ENCODE results near the gene LRRTM2. TPM values are rescaled to one million over a fixed set of nuclear protein-coding genes. Genes with fewer than 3 reads are reported as not detected.

The LRRTM2 gene
- total RNA-seq, 4 donors from 2014 or later = under 0.01 to 0.87 (median 0.31) TPM

- WGBS, 2 donors (ENCODE audit: low coverage in 1 of 2) = 64 to 69% methylated on average over 6 of the region's 6 CpGs
- Histone ChIP-seq H3K27me3 (no peaks in the 10 kb centered on the region), H3K9me3 (no peaks in the 10 kb centered on the region), H3K36me3 (peaks cover 0 to 42% of the 10 kb centered on the region in 2 donors), H3K27ac (peak overlapping the region in 2 of 4 donors; percentile 16 to 31), H3K4me3 (no peak overlapping the region), H3K4me1 (peaks cover 0 to 18% (median 0%) of the 10 kb centered on the region in 3 donors)
- TF ChIP-seq POLR2AphosphoS5 (IDR thresholded peaks at IDR 0.05) = no peak
- no peak for TF ChIP-seq EP300 (IDR thresholded peaks at IDR 0.05)
- TF ChIP-seq CTCF (IDR thresholded peaks at IDR 0.05) = no peak
- no peak for TF ChIP-seq POLR2A (IDR thresholded peaks at IDR 0.05)
- ATAC-seq = no peak
Measured at GRCh38 chr5:138900281-138900965, 25.3 kb upstream of the LRRTM2 start.

- 100% methylated on average over 2 of the region's 2 CpGs; no CpG with 5 or more reads in 1 of the 2 donors for WGBS, 2 donors (ENCODE audit: low coverage in 1 of 2)
- Histone ChIP-seq H3K27me3 (no peaks in the 10 kb centered on the region), H3K9me3 (no peaks in the 10 kb centered on the region), H3K4me3 (no peak overlapping the region), H3K27ac (no peak overlapping the region), H3K4me1 (peaks cover 0 to 18% (median 0%) of the 10 kb centered on the region in 3 donors), H3K36me3 (peaks cover 0 to 31% of the 10 kb centered on the region in 2 donors)
- ATAC-seq = no peak
- TF ChIP-seq EP300 (IDR thresholded peaks at IDR 0.05) (no peak), CTCF (IDR thresholded peaks at IDR 0.05) (no peak), POLR2AphosphoS5 (IDR thresholded peaks at IDR 0.05) (no peak), POLR2A (IDR thresholded peaks at IDR 0.05) (no peak)
Measured at GRCh38 chr5:138898742-138899141, 23.6 kb upstream of the LRRTM2 start.

- WGBS, 2 donors (ENCODE audit: low coverage in 1 of 2) = 94 to 100% methylated on average over 1 of the region's 1 CpG
- Histone ChIP-seq H3K4me3 (no peak overlapping the region), H3K9me3 (no peaks in the 10 kb centered on the region), H3K36me3 (peaks cover 0 to 33% of the 10 kb centered on the region in 2 donors), H3K27me3 (no peaks in the 10 kb centered on the region), H3K27ac (no peak overlapping the region), H3K4me1 (peaks cover 0 to 15% (median 0%) of the 10 kb centered on the region in 3 donors)
- TF ChIP-seq POLR2AphosphoS5 (IDR thresholded peaks at IDR 0.05) (no peak), POLR2A (IDR thresholded peaks at IDR 0.05) (no peak), EP300 (IDR thresholded peaks at IDR 0.05) (no peak), CTCF (IDR thresholded peaks at IDR 0.05) (no peak)
- no peak for ATAC-seq
Measured at GRCh38 chr5:138898299-138898698, 23.2 kb upstream of the LRRTM2 start.

GRCh38 chr5:138895918-138896317 is 20.8 kb upstream of the LRRTM2 start:
- Histone ChIP-seq H3K36me3 (peaks cover 0 to 40% of the 10 kb centered on the region in 2 donors), H3K4me1 (peaks cover 0 to 4% (median 0%) of the 10 kb centered on the region in 3 donors), H3K9me3 (no peaks in the 10 kb centered on the region), H3K27me3 (no peaks in the 10 kb centered on the region), H3K4me3 (no peak overlapping the region), H3K27ac (no peak overlapping the region)
- no peak for TF ChIP-seq POLR2AphosphoS5 (IDR thresholded peaks at IDR 0.05)
- TF ChIP-seq CTCF (IDR thresholded peaks at IDR 0.05) = no peak
- TF ChIP-seq EP300 (IDR thresholded peaks at IDR 0.05) = no peak
- ATAC-seq = no peak
- 100% methylated on average over 1 of the region's 1 CpG for WGBS, 2 donors (ENCODE audit: low coverage in 1 of 2)

GRCh38 chr5:138890644-138891043 is 15.5 kb upstream of the LRRTM2 start:
- Histone ChIP-seq H3K4me3 (no peak overlapping the region), H3K27me3 (no peaks in the 10 kb centered on the region), H3K9me3 (peaks cover 0 to 13% (median 0%) of the 10 kb centered on the region in 3 donors), H3K27ac (no peak overlapping the region), H3K36me3 (peaks cover 13 to 66% of the 10 kb centered on the region in 2 donors), H3K4me1 (no peaks in the 10 kb centered on the region)
- no peak for ATAC-seq
- TF ChIP-seq CTCF (IDR thresholded peaks at IDR 0.05) = no peak
- TF ChIP-seq POLR2AphosphoS5 (IDR thresholded peaks at IDR 0.05) = no peak
- no peak for TF ChIP-seq EP300 (IDR thresholded peaks at IDR 0.05)
- no peak for TF ChIP-seq POLR2A (IDR thresholded peaks at IDR 0.05)

Measured in gastroesophageal sphincter (tissue), 4 donors.